Naive thymus-derived CD4-positive, alpha-beta T cell (primary cell): ENCODE results near the gene SIGLEC15. TPM values are rescaled to one million over a fixed set of nuclear protein-coding genes. Genes with fewer than 3 reads are reported as not detected.

ENCODE experiments used
- ATAC-seq: fragments of 150-1000 bp; cut with Tn5 transposase; 2 replicates; pipeline ENCODE4 v1.10.0; 2021; ENCODE audit warnings: mild to moderate bottlenecking, moderate library complexity
- CTCF ChIA-PET: fragments of 350-600 bp; sonication (Branson Sonifier 250); formaldehyde crosslinking; loops from one replicate; lab custom pipeline; 2021; ENCODE audit warnings: antibody characterized with exemption; lab: Charles Lee
- POLR2A ChIA-PET: fragments of 350-600 bp; sonication (Branson Sonifier 250); formaldehyde crosslinking; loops from one replicate; lab custom pipeline; 2021; ENCODE audit warnings: antibody characterized with exemption, inconsistent platforms; lab: Charles Lee
- DNase-seq, 9 donors: peaks; one replicate each; pipeline versions ENCODE4 v3.0.0 to v3.0.0-alpha.2; 2020 to 2022; ENCODE audit warnings: mixed read lengths in 1 of 9
- H3K27ac ChIP-seq: one replicate; pipeline ENCODE4 v1.7.0; 2013; ENCODE audit warnings: mild to moderate bottlenecking, low read depth, low read length, moderate library complexity
- H3K27me3 ChIP-seq, 2 donors: one replicate each; pipeline ENCODE4 v1.7.0; 2013; ENCODE audit warnings: low read length in 2 of 2, mild to moderate bottlenecking in 2 of 2, moderate library complexity in 2 of 2; ENCODE audit not compliant: control insufficient read depth in 2 of 2, insufficient read depth in 2 of 2
- H3K36me3 ChIP-seq, 3 experiments: 1 replicate in 2 of 3; 2 replicates in 1 of 3; pipeline ENCODE4 v1.7.0; 2013; ENCODE audit warnings: low read length in 3 of 3, mild to moderate bottlenecking in 3 of 3, moderate library complexity in 1 of 3; ENCODE audit not compliant: insufficient read depth in 3 of 3, control insufficient read depth in 2 of 3
- H3K4me1 ChIP-seq, 2 donors: one replicate each; pipeline ENCODE4 v1.7.0; 2013; ENCODE audit warnings: low read length in 2 of 2, mild to moderate bottlenecking in 2 of 2, moderate library complexity in 1 of 2; ENCODE audit not compliant: control insufficient read depth in 2 of 2, insufficient read depth in 2 of 2
- H3K4me3 ChIP-seq: 2 replicates; pipeline ENCODE4 v1.7.0; 2013; ENCODE audit warnings: mild to moderate bottlenecking, low read length
- H3K9me3 ChIP-seq, 3 experiments: 1 replicate in 2 of 3; 2 replicates in 1 of 3; pipeline ENCODE4 v1.7.0; 2013; ENCODE audit warnings: low read length in 3 of 3; ENCODE audit not compliant: control insufficient read depth in 2 of 3
- H3K27ac Mint-ChIP-seq, 9 donors: one replicate each; pipeline ENCODE4 v1.8.0; 2020 to 2022; ENCODE audit warnings: mixed read lengths in 9 of 9, mild to moderate bottlenecking in 8 of 9, moderate library complexity in 5 of 9, inconsistent platforms in 2 of 9
- H3K27me3 Mint-ChIP-seq, 5 donors: one replicate each; pipeline ENCODE4 v1.8.0; 2021 to 2022; ENCODE audit warnings: mixed read lengths in 5 of 5, mild to moderate bottlenecking in 1 of 5
- H3K36me3 Mint-ChIP-seq, 5 donors: one replicate each; pipeline ENCODE4 v1.8.0; 2020 to 2022; ENCODE audit warnings: mixed read lengths in 5 of 5, mild to moderate bottlenecking in 3 of 5, inconsistent platforms in 1 of 5
- H3K4me1 Mint-ChIP-seq, 7 donors: one replicate each; pipeline ENCODE4 v1.8.0; 2020 to 2022; ENCODE audit warnings: mixed read lengths in 7 of 7, mild to moderate bottlenecking in 3 of 7, inconsistent platforms in 1 of 7
- H3K4me3 Mint-ChIP-seq, 10 donors: one replicate each; pipeline ENCODE4 v1.8.0; 2020 to 2022; ENCODE audit warnings: mild to moderate bottlenecking in 10 of 10, mixed read lengths in 10 of 10, moderate library complexity in 6 of 10, inconsistent platforms in 2 of 10
- H3K9me3 Mint-ChIP-seq, 11 donors: one replicate each; pipeline ENCODE4 v1.8.0; 2020 to 2022; ENCODE audit warnings: mixed read lengths in 11 of 11, mild to moderate bottlenecking in 4 of 11, inconsistent platforms in 1 of 11, moderate library complexity in 1 of 11
- intact Hi-C, 2 donors: fragments of 100-400 bp; cut with micrococcal nuclease; formaldehyde crosslinking; loops; one replicate each; pipeline ENCODE4 v1.15.1; 2023
- polyA plus RNA-seq, 2 donors: library from polyadenylated mRNA; unstranded; fragments of 300-500 nt; fragmentation: Illumina TruSeq; gene quantifications; one replicate each; pipeline ENCODE4 v1.2.3, GENCODE V29; 2021
- total RNA-seq, 6 experiments: library from RNA in 5 of 6; stranded (reverse) in 5 of 6; gene quantifications; 1 replicate in 5 of 6; 2 replicates in 1 of 6; pipeline ENCODE4 v1.2.3 and lab custom pipeline; 2021 to 2026

Gene SIGLEC15
- total and polyA plus RNA-seq, 7 experiments from 2014 or later = 0.13 to 1.3 TPM; not detected in 5

GRCh38 chr18:45889419-45890064 is 64.1 kb downstream of the SIGLEC15 start:
- H3K9me3 ChIP-seq = no peaks in the 10 kb centered on the region
- no peak overlapping the region for H3K4me3 ChIP-seq
- no peak for DNase-seq
- no peaks in the 10 kb centered on the region for H3K27me3 ChIP-seq
- ChIA-PET POLR2A (no interaction called here), CTCF (no interaction called here)
- no peaks in the 10 kb centered on the region for H3K4me1 ChIP-seq
- H3K36me3 ChIP-seq = peaks cover 5 to 40% (median 10%) of the 10 kb centered on the region in 3 experiments
- Mint-ChIP-seq H3K4me3 (no peak overlapping the region), H3K27me3 (no peaks in the 10 kb centered on the region), H3K9me3 (no peaks in the 10 kb centered on the region), H3K27ac (peak overlapping the region in 2 of 9 donors; percentile 46 to 72), H3K4me1 (peaks cover 0 to 8% (median 0%) of the 10 kb centered on the region in 7 donors), H3K36me3 (peaks cover 3 to 34% (median 10%) of the 10 kb centered on the region in 5 donors)
- intact Hi-C loops = no loop called here
- no peak overlapping the region for H3K27ac ChIP-seq
- no peak for ATAC-seq

GRCh38 chr18:45890606-45891005 is 65.1 kb downstream of the SIGLEC15 start:
- Mint-ChIP-seq H3K36me3 (peaks cover 3 to 40% (median 12%) of the 10 kb centered on the region in 5 donors), H3K9me3 (no peaks in the 10 kb centered on the region), H3K27ac (peak overlapping the region in 3 of 9 donors; percentile 37 to 69 (median 59)), H3K4me3 (no peak overlapping the region), H3K27me3 (no peaks in the 10 kb centered on the region), H3K4me1 (peaks cover 0 to 8% (median 0%) of the 10 kb centered on the region in 7 donors)
- ChIA-PET POLR2A (interaction anchor here (0.6 kb wide), 1 partner anchor 1274 kb away, joined by 4 read pairs; no protein-coding TSS in a partner anchor), CTCF (interaction anchor here (0.8 kb wide), 1 partner anchor 121 kb away, joined by 3 read pairs; no protein-coding TSS in a partner anchor)
- H3K36me3 ChIP-seq = peaks cover 10 to 46% (median 10%) of the 10 kb centered on the region in 3 experiments
- no peaks in the 10 kb centered on the region for H3K4me1 ChIP-seq
- intact Hi-C loops = no loop called here
- no peak overlapping the region for H3K27ac ChIP-seq
- ATAC-seq (no peak), DNase-seq (no peak)
- H3K27me3 ChIP-seq = no peaks in the 10 kb centered on the region
- H3K9me3 ChIP-seq = no peaks in the 10 kb centered on the region
- no peak overlapping the region for H3K4me3 ChIP-seq

- Mint-ChIP-seq H3K27ac (peak overlapping the region in 3 of 9 donors; percentile 13 to 65 (median 32)), H3K36me3 (peaks cover 3 to 43% (median 12%) of the 10 kb centered on the region in 5 donors)
Measured at GRCh38 chr18:45891806-45892205, 66.3 kb downstream of the SIGLEC15 start.

More at GRCh38 chr18:45891806-45892205, 66.3 kb downstream of the SIGLEC15 start:
- no peak for ATAC-seq
- Histone ChIP-seq H3K27ac (no peak overlapping the region), H3K4me3 (no peak overlapping the region), H3K36me3 (peaks cover 10 to 46% (median 13%) of the 10 kb centered on the region in 3 experiments), H3K9me3 (no peaks in the 10 kb centered on the region), H3K27me3 (no peaks in the 10 kb centered on the region), H3K4me1 (no peaks in the 10 kb centered on the region)
- Mint-ChIP-seq H3K27me3 (no peaks in the 10 kb centered on the region), H3K9me3 (no peaks in the 10 kb centered on the region), H3K4me1 (peaks cover 0 to 8% (median 0%) of the 10 kb centered on the region in 7 donors), H3K4me3 (no peak overlapping the region)
- ChIA-PET POLR2A (no interaction called here), CTCF (interaction anchor here (0.7 kb wide), 1 partner anchor 236 kb away, joined by 3 read pairs; no protein-coding TSS in a partner anchor)
- intact Hi-C loops = no loop called here
- no peak for DNase-seq

Other genes starting within 250 kb of the SIGLEC15 start
- gene SLC14A2, start 210.2 kb upstream of the SIGLEC15 start, total RNA-seq = under 1 TPM in 1 of 5 experiments, not detected in 4; 0.10 TPM
- not detected for gene SLC14A2, start 210.2 kb upstream of the SIGLEC15 start, polyA plus RNA-seq
- gene SLC14A1, start 101.5 kb upstream of the SIGLEC15 start, total RNA-seq = 10 to 100 TPM in 1 of 5 experiments, 1 to 10 TPM in 3, under 1 TPM in 1; 0.97 to 12.9 (median 3.3) TPM
- 1 to 10 TPM; 1.4 to 2.2 TPM for gene SLC14A1, start 101.5 kb upstream of the SIGLEC15 start, polyA plus RNA-seq
- 10 to 100 TPM; 26.0 to 54.8 (median 44.7) TPM for gene EPG5, start 141.7 kb downstream of the SIGLEC15 start, total RNA-seq
- 1 to 10 TPM; 6.3 to 6.4 TPM for gene EPG5, start 141.7 kb downstream of the SIGLEC15 start, polyA plus RNA-seq
- 10 to 100 TPM; 11.1 to 24.6 (median 15.2) TPM for gene PSTPIP2, start 246.6 kb downstream of the SIGLEC15 start, total RNA-seq
- 10 to 100 TPM; 13.5 to 15.9 TPM for gene PSTPIP2, start 246.6 kb downstream of the SIGLEC15 start, polyA plus RNA-seq